OCI-LY3 (cell line): Measurements from ENCODE around the gene PPP6R3.

ENCODE experiments used
- H2AFZ ChIP-seq: fragments of 200-600, 300-600 bp; shearing (Covaris generic); 2 replicates; pipeline ENCODE4 v1.6.0; 2014; ENCODE audit warnings: antibody characterized with exemption, low read depth, low read length
- H3K27ac ChIP-seq: fragments of 200-600, 300-600 bp; sonication (generic); 2 replicates; pipeline ENCODE4 v1.5.1; 2014; ENCODE audit warnings: mild to moderate bottlenecking, low read length, moderate library complexity, mixed read lengths
- H3K27me3 ChIP-seq: fragments of 200-600, 300-600 bp; sonication (generic); 2 replicates; pipeline ENCODE4 v1.6.1; 2014; ENCODE audit warnings: low read depth, low read length, mixed read lengths
- H3K36me3 ChIP-seq: fragments of 200-600, 300-600 bp; sonication (generic); replicated peaks from 2 replicates; pipeline ENCODE3; 2014; ENCODE audit warnings: low read depth, low read length, mixed read lengths
- H3K4me1 ChIP-seq: fragments of 300-600, 200-600 bp; sonication (generic); 2 replicates; pipeline ENCODE4 v1.6.1; 2014; ENCODE audit warnings: low read length, mixed read lengths
- H3K4me2 ChIP-seq: fragments of 200-600, 300-600 bp; sonication (generic); 2 replicates; pipeline ENCODE4 v1.6.1; 2014; ENCODE audit warnings: low read length, mixed read lengths
- H3K4me3 ChIP-seq: fragments of 300-600, 200-600 bp; sonication (generic); 2 replicates; pipeline ENCODE4 v1.5.1; 2014; ENCODE audit warnings: antibody characterized with exemption, mild to moderate bottlenecking, low read length, moderate library complexity
- H3K79me2 ChIP-seq: fragments of 300-600, 200-600 bp; shearing (Covaris generic); 2 replicates; pipeline ENCODE4 v1.6.1; 2014; ENCODE audit warnings: mild to moderate bottlenecking, low read length, mixed read lengths
- H3K9ac ChIP-seq: fragments of 300-600, 200-600 bp; shearing (Covaris generic); 2 replicates; pipeline ENCODE4 v1.6.0; 2014; ENCODE audit warnings: mild to moderate bottlenecking, low read length, moderate library complexity
- H3K9me3 ChIP-seq: fragments of 200-600, 300-600 bp; shearing (Covaris generic); 2 replicates; pipeline ENCODE4 v1.6.1; 2014; ENCODE audit warnings: low read length, mixed read lengths; ENCODE audit not compliant: insufficient read depth
- H4K20me1 ChIP-seq: fragments of 200-600, 300-600 bp; sonication (generic); 2 replicates; pipeline ENCODE4 v1.6.1; 2016; ENCODE audit warnings: low read length, mixed read lengths; ENCODE audit not compliant: insufficient read depth
- EZH2phosphoT487 ChIP-seq: fragments of 200-600 bp; shearing (Covaris generic); IDR thresholded peaks from 2 replicates; pipeline ENCODE4 v1.6.1; 2018; ENCODE audit warnings: antibody characterized with exemption, mixed run types, low read depth
- TF ChIP-seq, protein P1 (sequence below): fragments of 200-600, 300-600 bp; sonication (generic); IDR thresholded peaks from 2 replicates; pipeline ENCODE4 v1.5.1; 2014; ENCODE audit warnings: antibody characterized with exemption, low read length, low read depth

PPP6R3 gene

DNA sequence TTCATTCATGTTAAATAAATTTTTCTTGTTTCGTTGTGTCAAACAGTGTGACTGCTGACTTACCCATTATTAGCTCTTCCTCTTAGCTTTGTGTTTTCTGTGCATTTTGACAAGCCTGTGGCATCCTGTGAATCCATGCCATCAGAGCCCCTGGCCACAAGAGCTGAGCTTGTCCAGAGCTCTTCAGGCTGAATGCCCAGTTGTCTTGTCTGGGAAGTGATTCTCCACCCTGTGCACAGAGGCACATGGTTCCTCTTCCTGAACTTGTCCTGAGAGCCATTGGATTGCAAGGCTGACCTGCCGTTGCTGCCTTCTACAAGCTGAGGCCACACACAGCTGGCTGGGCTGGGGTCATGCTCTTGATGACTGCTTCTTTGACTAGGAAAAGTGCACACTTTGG is 64.1 kb downstream of the PPP6R3 start:
- Histone ChIP-seq H3K9me3 (no peaks in the 10 kb centered on the region), H3K4me3 (no peak overlapping the region), H3K4me2 (no peak overlapping the region), H3K36me3 (peaks cover 81% of the 10 kb centered on the region), H3K9ac (no peak overlapping the region), H3K27me3 (no peaks in the 10 kb centered on the region), H3K4me1 (no peaks in the 10 kb centered on the region), H3K79me2 (peaks cover 75% of the 10 kb centered on the region), H2AFZ (no peak overlapping the region), H3K27ac (no peak overlapping the region), H4K20me1 (peaks cover 58% of the 10 kb centered on the region)
- no peak for TF ChIP-seq EZH2phosphoT487
- TF ChIP-seq, protein P1, sequence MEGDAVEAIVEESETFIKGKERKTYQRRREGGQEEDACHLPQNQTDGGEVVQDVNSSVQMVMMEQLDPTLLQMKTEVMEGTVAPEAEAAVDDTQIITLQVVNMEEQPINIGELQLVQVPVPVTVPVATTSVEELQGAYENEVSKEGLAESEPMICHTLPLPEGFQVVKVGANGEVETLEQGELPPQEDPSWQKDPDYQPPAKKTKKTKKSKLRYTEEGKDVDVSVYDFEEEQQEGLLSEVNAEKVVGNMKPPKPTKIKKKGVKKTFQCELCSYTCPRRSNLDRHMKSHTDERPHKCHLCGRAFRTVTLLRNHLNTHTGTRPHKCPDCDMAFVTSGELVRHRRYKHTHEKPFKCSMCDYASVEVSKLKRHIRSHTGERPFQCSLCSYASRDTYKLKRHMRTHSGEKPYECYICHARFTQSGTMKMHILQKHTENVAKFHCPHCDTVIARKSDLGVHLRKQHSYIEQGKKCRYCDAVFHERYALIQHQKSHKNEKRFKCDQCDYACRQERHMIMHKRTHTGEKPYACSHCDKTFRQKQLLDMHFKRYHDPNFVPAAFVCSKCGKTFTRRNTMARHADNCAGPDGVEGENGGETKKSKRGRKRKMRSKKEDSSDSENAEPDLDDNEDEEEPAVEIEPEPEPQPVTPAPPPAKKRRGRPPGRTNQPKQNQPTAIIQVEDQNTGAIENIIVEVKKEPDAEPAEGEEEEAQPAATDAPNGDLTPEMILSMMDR: no peak

DNA sequence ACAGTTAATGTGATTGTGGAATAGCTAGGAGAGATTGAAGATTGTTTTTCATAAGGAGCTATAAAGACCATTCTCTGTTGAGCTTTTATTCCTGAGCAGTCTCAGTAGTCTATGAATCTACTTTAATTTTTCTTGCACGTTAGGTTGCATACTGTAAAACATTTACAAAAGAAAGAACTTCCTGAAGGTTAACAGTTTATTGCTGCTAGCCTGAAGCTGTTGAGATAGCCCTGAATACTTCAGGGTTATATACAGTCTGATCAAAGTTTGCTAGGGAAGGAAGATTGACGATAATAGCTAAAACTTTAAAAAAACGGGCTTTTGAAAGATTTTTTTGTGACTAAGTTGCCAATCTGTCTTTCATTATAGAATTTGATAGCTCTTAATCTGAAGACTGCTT is 64.8 kb downstream of the PPP6R3 start:
- no peak overlapping the region for H3K4me2 ChIP-seq
- H3K4me1 ChIP-seq: no peaks in the 10 kb centered on the region
- H3K79me2 ChIP-seq: peaks cover 75% of the 10 kb centered on the region
- no peaks in the 10 kb centered on the region for H3K9me3 ChIP-seq
- H2AFZ ChIP-seq: no peak overlapping the region
- H3K4me3 ChIP-seq: no peak overlapping the region
- H4K20me1 ChIP-seq: peaks cover 58% of the 10 kb centered on the region
- H3K9ac ChIP-seq: no peak overlapping the region
- H3K27me3 ChIP-seq: no peaks in the 10 kb centered on the region
- TF ChIP-seq, protein P1: no peak
- no peak for TF ChIP-seq EZH2phosphoT487
- H3K36me3 ChIP-seq: peaks cover 78% of the 10 kb centered on the region
- H3K27ac ChIP-seq: no peak overlapping the region

DNA sequence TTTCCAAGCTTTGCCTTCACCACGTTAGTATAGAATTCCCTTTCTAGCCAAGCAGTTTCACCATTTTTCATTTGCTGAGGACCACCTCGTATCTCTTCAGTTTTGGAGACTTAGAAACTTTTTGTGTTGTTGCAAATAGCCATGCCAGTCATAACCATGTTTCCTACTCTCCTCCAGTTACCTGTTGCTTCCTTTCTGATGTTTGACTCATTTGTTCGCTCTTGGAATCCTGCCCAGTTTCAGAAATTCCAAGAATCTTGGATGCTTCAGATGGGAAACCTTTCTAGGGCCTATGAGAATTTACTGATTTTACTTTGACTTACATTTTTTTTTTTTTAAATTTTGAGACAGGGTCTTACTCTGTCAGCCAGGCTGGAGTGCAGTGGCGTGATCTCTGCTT is 65.4 kb downstream of the PPP6R3 start:
- no peaks in the 10 kb centered on the region for H3K4me1 ChIP-seq

DNA sequence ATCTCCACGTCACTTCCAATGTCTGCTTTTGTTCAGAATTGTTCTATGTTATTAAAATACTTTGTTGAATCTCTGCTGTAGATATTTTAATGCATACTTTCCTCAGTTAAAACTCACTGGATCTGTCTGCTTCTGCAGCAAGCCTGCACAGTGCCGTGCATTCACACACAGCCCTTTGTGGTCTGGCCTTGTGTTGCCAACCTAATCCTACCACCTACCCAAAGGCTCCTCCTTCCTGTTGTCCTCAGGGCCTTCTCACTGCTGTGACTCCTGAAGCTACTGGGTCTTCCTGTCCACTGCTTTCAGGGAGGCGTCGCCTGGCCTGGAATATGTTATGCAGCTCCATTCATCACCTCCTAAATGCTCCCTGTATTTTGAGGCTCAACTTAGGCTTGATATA is 67.0 kb downstream of the PPP6R3 start:
- Histone ChIP-seq H3K27me3 (no peaks in the 10 kb centered on the region), H3K36me3 (peaks cover 69% of the 10 kb centered on the region), H3K4me3 (no peak overlapping the region), H3K4me2 (no peak overlapping the region), H3K9me3 (no peaks in the 10 kb centered on the region), H3K9ac (no peak overlapping the region), H3K79me2 (peaks cover 85% of the 10 kb centered on the region), H3K4me1 (no peaks in the 10 kb centered on the region), H2AFZ (no peak overlapping the region), H3K27ac (no peak overlapping the region), H4K20me1 (peaks cover 64% of the 10 kb centered on the region)
- no peak for TF ChIP-seq EZH2phosphoT487
- TF ChIP-seq, protein P1: no peak

More for the DNA sequence above, 65.4 kb downstream of the PPP6R3 start:
- no peak overlapping the region for H3K4me2 ChIP-seq
- peaks cover 79% of the 10 kb centered on the region for H3K36me3 ChIP-seq
- H3K27me3 ChIP-seq: no peaks in the 10 kb centered on the region
- TF ChIP-seq, protein P1: no peak
- TF ChIP-seq EZH2phosphoT487: no peak
- no peak overlapping the region for H3K27ac ChIP-seq
- H3K79me2 ChIP-seq: peaks cover 75% of the 10 kb centered on the region
- H3K9me3 ChIP-seq: no peaks in the 10 kb centered on the region
- peaks cover 64% of the 10 kb centered on the region for H4K20me1 ChIP-seq
- H3K9ac ChIP-seq: no peak overlapping the region
- H2AFZ ChIP-seq: no peak overlapping the region
- H3K4me3 ChIP-seq: no peak overlapping the region
